ENCODE results near the gene CCDC127. TPM values are rescaled to one million over a fixed set of nuclear protein-coding genes. Genes with fewer than 3 reads are reported as not detected.

The CCDC127 gene
- total RNA-seq, 1 donor from 2014 or later = 7.0 TPM

- no peaks in the 10 kb centered on the region for H3K9me3 ChIP-seq (ENCODE audit: low read depth)
- H3K79me2 ChIP-seq (ENCODE audit: low read depth) = no peaks in the 10 kb centered on the region
- no peak overlapping the region for H3K9ac ChIP-seq
- no peaks in the 10 kb centered on the region for H3K27me3 ChIP-seq
- no peaks in the 10 kb centered on the region for H3K4me1 ChIP-seq
- no peak overlapping the region for H3K27ac ChIP-seq
- H3K4me2 ChIP-seq = no peak overlapping the region
- TF ChIP-seq CTCF (IDR thresholded peaks at IDR 0.05) (no peak), EZH2 (IDR thresholded peaks at IDR 0.05) (no peak), EZH2phosphoT487 (IDR thresholded peaks at IDR 0.05) (no peak)
- Mint-ChIP-seq H3K9me3 (no peaks in the 10 kb centered on the region), H3K4me1 (peaks cover 20% of the 10 kb centered on the region), H3K36me3 (no peaks in the 10 kb centered on the region), H3K27me3 (ENCODE audit: insufficient read depth, low read depth) (peaks cover 5% of the 10 kb centered on the region), H3K27ac (no peak overlapping the region), H3K4me3 (peak overlapping the region; percentile 7)
- no peak overlapping the region for H2AFZ ChIP-seq (replicated peaks)
- H4K20me1 ChIP-seq (ENCODE audit: low read depth) = peaks cover 16% of the 10 kb centered on the region
- no peak overlapping the region for H3K4me3 ChIP-seq
- no peak for DNase-seq (ENCODE audit: low spot score)
- H3K36me3 ChIP-seq = no peaks in the 10 kb centered on the region
- H3F3A ChIP-seq (ENCODE audit: low read depth) = no peaks in the 10 kb centered on the region
Measured at GRCh38 chr5:191949-192690, 25.8 kb downstream of the CCDC127 start.

GRCh38 chr5:191036-191948, 26.7 kb downstream of the CCDC127 start, which contains the start of gene LRRC14B:
Gene LRRC14B, plus strand, starts transcription at chr5:191495. Its CDS starts 44 bp downstream, at chr5:191539.
- Histone ChIP-seq H3K9ac (no peak within 1 kb of the TSS), H3K4me3 (no peak within 1 kb of the TSS), H3K9me3 (ENCODE audit: low read depth) (no peaks in the 10 kb centered on the region), H3F3A (ENCODE audit: low read depth) (no peaks in the 10 kb centered on the region), H3K4me2 (no peak within 1 kb of the TSS), H3K4me1 (no peaks in the 10 kb centered on the region), H3K27me3 (no peaks in the 10 kb centered on the region), H2AFZ (replicated peaks) (no peak within 1 kb of the TSS), H4K20me1 (ENCODE audit: low read depth) (peaks cover 16% of the 10 kb centered on the region), H3K27ac (no peak within 1 kb of the TSS), H3K79me2 (ENCODE audit: low read depth) (no peaks in the 10 kb centered on the region), H3K36me3 (no peaks in the 10 kb centered on the region)
- Mint-ChIP-seq H3K9me3 (no peaks in the 10 kb centered on the region), H3K36me3 (no peaks in the 10 kb centered on the region), H3K27me3 (ENCODE audit: insufficient read depth, low read depth) (peaks cover 5% of the 10 kb centered on the region), H3K4me1 (peaks cover 15% of the 10 kb centered on the region), H3K4me3 (peak within 1 kb of the TSS; percentile 7), H3K27ac (no peak within 1 kb of the TSS)
- DNase-seq (ENCODE audit: low spot score) = no peak
- TF ChIP-seq EZH2phosphoT487 (IDR thresholded peaks at IDR 0.05) (no peak), EZH2 (IDR thresholded peaks at IDR 0.05) (no peak), CTCF (IDR thresholded peaks at IDR 0.05) (no peak)

GRCh38 chr5:190366-191035, 27.5 kb downstream of the CCDC127 start:
- H3K27ac ChIP-seq = no peak overlapping the region
- no peaks in the 10 kb centered on the region for H3K79me2 ChIP-seq (ENCODE audit: low read depth)
- H4K20me1 ChIP-seq (ENCODE audit: low read depth) = peaks cover 16% of the 10 kb centered on the region
- no peak overlapping the region for H3K4me2 ChIP-seq
- no peaks in the 10 kb centered on the region for H3K36me3 Mint-ChIP-seq
- H3K9me3 ChIP-seq (ENCODE audit: low read depth) = no peaks in the 10 kb centered on the region
- no peaks in the 10 kb centered on the region for H3F3A ChIP-seq (ENCODE audit: low read depth)
- H3K4me3 ChIP-seq = no peak overlapping the region
- H3K27ac Mint-ChIP-seq = no peak overlapping the region
- peaks cover 5% of the 10 kb centered on the region for H3K27me3 Mint-ChIP-seq (ENCODE audit: insufficient read depth, low read depth)
- H3K4me1 Mint-ChIP-seq = peaks cover 15% of the 10 kb centered on the region
- no peaks in the 10 kb centered on the region for H3K9me3 Mint-ChIP-seq
- no peak for DNase-seq (ENCODE audit: low spot score)
- no peak overlapping the region for H3K4me3 Mint-ChIP-seq
- no peaks in the 10 kb centered on the region for H3K36me3 ChIP-seq
- TF ChIP-seq EZH2phosphoT487 (IDR thresholded peaks at IDR 0.05) = no peak
- TF ChIP-seq EZH2 (IDR thresholded peaks at IDR 0.05) = no peak
- TF ChIP-seq CTCF (IDR thresholded peaks at IDR 0.05) = no peak
- H3K9ac ChIP-seq = no peak overlapping the region
- no peak overlapping the region for H2AFZ ChIP-seq (replicated peaks)
- H3K27me3 ChIP-seq = no peaks in the 10 kb centered on the region
- no peaks in the 10 kb centered on the region for H3K4me1 ChIP-seq
